HUES64 (cell line): ENCODE results near the gene CAMK2A. TPM values are rescaled to one million over a fixed set of nuclear protein-coding genes. Genes with fewer than 3 reads are reported as not detected.

Experiments
- H3K27ac ChIP-seq: 2 replicates; pipeline ENCODE4 v1.7.0; 2013; ENCODE audit warnings: low read depth, low read length, inconsistent platforms
- H3K27me3 ChIP-seq: 2 replicates; pipeline ENCODE4 v1.6.1; 2013; ENCODE audit warnings: mild to moderate bottlenecking, low read length; ENCODE audit not compliant: insufficient read depth
- H3K36me3 ChIP-seq: 2 replicates; pipeline ENCODE4 v1.6.1; 2013; ENCODE audit warnings: mild to moderate bottlenecking, low read length; ENCODE audit not compliant: insufficient read depth
- H3K4me1 ChIP-seq: 2 replicates; pipeline ENCODE4 v1.6.1; 2013; ENCODE audit warnings: mild to moderate bottlenecking, low read length, moderate library complexity; ENCODE audit not compliant: insufficient read depth
- H3K4me3 ChIP-seq: 2 replicates; pipeline ENCODE4 v1.5.1; 2013; ENCODE audit warnings: mild to moderate bottlenecking, low read length, moderate library complexity
- H3K9ac ChIP-seq: 2 replicates; pipeline ENCODE4 v1.6.1; 2013; ENCODE audit warnings: mild to moderate bottlenecking, low read depth, low read length
- H3K9me3 ChIP-seq: 2 replicates; pipeline ENCODE4 v1.6.1; 2013; ENCODE audit warnings: low read depth, low read length; ENCODE audit not compliant: insufficient read depth
- WGBS: fragments of 150-250, 120-280 bp; methylation state at CpG from one replicate; pipeline ENCODE4 v1.1.7; 2013; ENCODE audit warnings: missing lambda C conversion rate; 5-methylcytosine and 5-hydroxymethylcytosine counted together
- polyA plus RNA-seq, 2 experiments: library from polyadenylated mRNA; stranded (reverse); fragments of 50-300 nt; gene quantifications; one replicate each; pipeline ENCODE4 v1.2.3, GENCODE V29; 2013

CAMK2A gene
- 0.20 TPM for polyA plus RNA-seq (2013, experiment 1 of 2)
- polyA plus RNA-seq (2013, experiment 2 of 2): 0.51 TPM

DNA sequence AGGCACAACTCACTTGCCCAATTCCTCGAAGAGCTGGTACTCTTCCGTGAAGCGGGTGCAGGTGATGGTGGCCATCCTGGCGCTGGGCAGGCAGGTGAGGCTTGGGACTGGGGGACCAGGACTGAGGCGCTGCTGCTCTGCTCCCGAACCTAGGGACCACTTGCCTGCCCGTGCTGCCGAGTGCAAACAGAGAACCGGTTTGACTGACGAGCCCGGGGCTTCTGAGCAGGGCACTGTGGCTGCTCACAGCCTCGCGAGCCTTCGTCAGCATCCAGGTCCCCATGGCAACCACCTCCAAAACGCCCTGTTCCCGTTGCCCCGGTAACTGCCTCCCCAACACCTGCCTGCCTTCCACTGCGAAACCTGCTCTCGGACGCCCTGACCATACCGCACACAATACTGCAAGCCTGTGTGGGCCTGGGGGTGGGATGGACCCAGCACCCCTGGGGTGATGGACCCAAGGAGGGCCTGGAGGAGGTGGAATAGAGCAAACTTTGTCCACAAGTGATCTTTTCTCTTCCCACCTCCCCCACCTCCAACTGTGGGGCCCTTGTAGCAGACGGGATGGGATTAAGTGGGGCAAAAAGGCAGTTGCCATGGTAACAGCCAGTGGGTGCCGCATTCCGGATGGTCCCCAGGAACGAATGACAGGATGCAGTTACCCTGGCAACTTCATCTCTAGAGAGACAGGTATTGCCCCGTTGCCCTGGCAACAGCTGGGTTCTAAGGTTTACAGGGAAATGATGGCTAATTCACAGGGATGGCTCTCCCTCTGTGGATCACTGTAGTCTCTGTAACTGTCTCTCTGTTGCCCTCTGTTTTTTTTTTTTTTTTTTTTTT, at the start of gene CAMK2A:
Gene CAMK2A (minus strand): TSS at position 223 of the 840 bp plus-strand sequence. CDS start 148 bp downstream, at position 75.
- Histone ChIP-seq H3K9me3 (no peaks in the 10 kb centered on the region), H3K4me1 (0 out of 2 replicates have a peak, but pooled peaks cover 3% of the 10 kb centered on the region)
- WGBS: 76% methylated on average over 26 of the region's 26 CpGs

DNA sequence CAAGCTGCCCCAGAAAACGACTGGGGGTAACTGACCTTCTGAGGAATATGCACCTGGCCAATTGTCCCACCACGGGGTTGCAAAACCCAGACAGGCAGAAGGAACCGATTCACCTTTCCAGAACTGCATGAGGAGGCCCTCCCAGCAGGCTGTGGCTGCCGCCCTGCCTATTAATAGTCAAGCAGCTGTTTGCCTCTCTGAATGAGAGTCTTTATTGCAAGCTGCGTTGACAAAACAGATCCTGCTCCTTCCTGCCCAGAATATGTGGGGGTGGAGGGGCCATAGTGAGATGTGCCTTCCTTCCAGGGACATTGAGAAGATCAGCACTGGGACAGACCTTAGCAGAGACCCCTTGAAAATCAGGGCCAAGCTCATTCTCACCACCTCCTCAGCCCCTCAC, 49.6 kb upstream of the CAMK2A start:
- 72% methylated on average over 5 of the region's 5 CpGs for WGBS
- Histone ChIP-seq H3K4me1 (no peaks in the 10 kb centered on the region), H3K9ac (no peak overlapping the region), H3K27ac (no peak overlapping the region), H3K4me3 (no peak overlapping the region), H3K27me3 (no peaks in the 10 kb centered on the region), H3K36me3 (no peaks in the 10 kb centered on the region), H3K9me3 (no peaks in the 10 kb centered on the region)

More for the DNA sequence above, at the start of gene CAMK2A:
- Histone ChIP-seq H3K9ac (no peak within 1 kb of the TSS), H3K36me3 (no peaks in the 10 kb centered on the region), H3K27ac (no peak within 1 kb of the TSS), H3K4me3 (no peak within 1 kb of the TSS), H3K27me3 (no peaks in the 10 kb centered on the region)

DNA sequence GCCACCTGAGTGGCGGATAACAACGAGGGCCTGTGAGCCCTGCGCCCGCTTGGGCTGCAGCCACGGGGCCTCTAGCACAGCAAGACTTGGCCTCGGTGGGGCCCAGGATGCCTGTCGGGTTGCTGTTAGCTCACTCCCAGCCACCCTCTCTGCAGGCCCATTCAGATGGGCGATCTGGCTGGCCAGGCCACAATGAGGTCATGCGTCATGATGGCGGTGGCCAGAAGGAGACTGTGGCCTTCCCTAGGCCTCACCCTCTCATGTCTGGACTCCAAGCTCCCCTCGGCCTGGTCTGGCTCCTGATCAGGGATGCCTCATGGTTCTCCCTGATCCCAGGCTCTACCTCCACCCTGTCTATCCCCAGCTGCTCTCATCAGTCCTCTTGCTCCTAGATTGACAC, 49.0 kb upstream of the CAMK2A start:
- 93% methylated on average over 11 of the region's 11 CpGs for WGBS
- Histone ChIP-seq H3K9ac (no peak overlapping the region), H3K27me3 (no peaks in the 10 kb centered on the region)

DNA sequence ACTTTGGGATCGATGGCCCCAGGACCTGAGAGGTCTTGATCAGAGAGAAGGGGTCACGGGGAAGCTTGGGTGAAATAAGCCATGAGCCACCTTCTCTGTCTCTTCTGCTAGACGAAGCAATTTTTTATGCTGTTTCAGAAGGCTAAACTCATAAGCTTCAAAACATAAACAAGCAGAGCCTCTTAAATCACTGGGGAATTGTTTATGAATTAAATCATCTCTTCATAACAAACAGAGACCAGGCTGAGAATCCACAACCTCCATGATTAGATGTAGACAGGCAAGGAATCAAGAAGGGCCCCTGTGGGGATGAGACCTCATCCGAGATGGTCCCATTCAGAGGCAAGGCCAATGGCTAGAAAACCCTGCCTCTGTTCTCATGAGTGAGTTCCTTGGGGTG, 46.2 kb upstream of the CAMK2A start:
- H3K27ac ChIP-seq: no peak overlapping the region
- no peaks in the 10 kb centered on the region for H3K27me3 ChIP-seq
- no peaks in the 10 kb centered on the region for H3K9me3 ChIP-seq
- H3K9ac ChIP-seq: no peak overlapping the region
- no peaks in the 10 kb centered on the region for H3K36me3 ChIP-seq
- no peak overlapping the region for H3K4me3 ChIP-seq
- H3K4me1 ChIP-seq: no peaks in the 10 kb centered on the region
- WGBS: 90% methylated on average over 3 of the region's 4 CpGs

More for the DNA sequence above, 49.0 kb upstream of the CAMK2A start:
- H3K4me1 ChIP-seq: no peaks in the 10 kb centered on the region
- H3K9me3 ChIP-seq: no peaks in the 10 kb centered on the region
- H3K27ac ChIP-seq: no peak overlapping the region
- no peak overlapping the region for H3K4me3 ChIP-seq
- no peaks in the 10 kb centered on the region for H3K36me3 ChIP-seq

GRCh38 chr5:150333400-150333799, 43.8 kb upstream of the CAMK2A start:
- no peak overlapping the region for H3K27ac ChIP-seq
- H3K36me3 ChIP-seq: no peaks in the 10 kb centered on the region
- H3K9ac ChIP-seq: no peak overlapping the region
- no peak overlapping the region for H3K4me3 ChIP-seq
- H3K9me3 ChIP-seq: no peaks in the 10 kb centered on the region
- no peaks in the 10 kb centered on the region for H3K27me3 ChIP-seq
- no peaks in the 10 kb centered on the region for H3K4me1 ChIP-seq
- 90% methylated on average over 5 of the region's 5 CpGs for WGBS

GRCh38 chr5:150329881-150330876, 40.6 kb upstream of the CAMK2A start:
- Histone ChIP-seq H3K27ac (no peak overlapping the region), H3K4me3 (no peak overlapping the region), H3K9me3 (no peaks in the 10 kb centered on the region), H3K27me3 (no peaks in the 10 kb centered on the region), H3K9ac (no peak overlapping the region), H3K4me1 (0 out of 2 replicates have a peak, but pooled peaks cover 7% of the 10 kb centered on the region), H3K36me3 (no peaks in the 10 kb centered on the region)
- 91% methylated on average over 16 of the region's 17 CpGs for WGBS

DNA sequence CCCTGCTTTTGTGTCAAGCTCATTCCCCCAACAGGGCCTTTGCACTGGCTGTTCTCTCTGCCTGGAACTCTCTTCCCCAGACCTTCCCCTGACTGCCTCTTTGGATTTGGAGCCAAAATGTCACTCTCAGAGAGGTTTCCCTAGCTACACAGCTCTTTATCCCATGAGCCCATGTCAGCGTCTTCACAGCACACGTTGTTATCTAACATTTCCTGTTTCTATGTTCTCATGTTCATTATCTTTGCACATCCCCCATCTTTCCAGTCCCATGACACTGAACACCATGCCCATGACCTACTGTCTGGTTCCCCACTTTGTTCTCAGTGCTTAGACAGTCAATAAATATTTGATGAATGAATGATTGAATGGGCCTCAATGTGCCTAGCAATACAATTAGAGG, 39.5 kb upstream of the CAMK2A start:
- Histone ChIP-seq H3K4me1 (0 out of 2 replicates have a peak, but pooled peaks cover 7% of the 10 kb centered on the region), H3K36me3 (no peaks in the 10 kb centered on the region), H3K4me3 (no peak overlapping the region), H3K27ac (no peak overlapping the region), H3K9ac (no peak overlapping the region), H3K9me3 (no peaks in the 10 kb centered on the region), H3K27me3 (no peaks in the 10 kb centered on the region)
- 90% methylated on average over 2 of the region's 2 CpGs for WGBS

DNA sequence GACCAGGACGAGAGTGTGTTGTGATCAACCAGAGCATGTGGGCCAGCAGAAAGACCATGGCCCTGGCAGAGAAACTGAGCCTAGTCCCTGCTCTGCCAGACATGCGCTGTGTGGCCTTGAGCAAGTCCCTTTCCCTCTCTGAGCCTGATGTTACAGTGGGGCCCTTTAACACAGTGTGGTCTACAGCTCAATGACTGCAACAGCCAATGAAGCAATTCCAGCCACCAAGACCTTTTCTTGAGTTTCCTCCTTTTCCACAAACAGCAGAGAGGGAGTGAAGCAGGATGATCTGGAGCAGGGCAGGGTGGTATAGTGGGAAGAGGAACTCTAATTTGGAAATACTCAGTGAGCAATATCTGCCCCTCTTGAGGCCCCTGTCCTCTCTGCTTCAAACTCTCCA, 38.9 kb upstream of the CAMK2A start:
- no peaks in the 10 kb centered on the region for H3K9me3 ChIP-seq
- 0 out of 2 replicates have a peak, but pooled peaks cover 7% of the 10 kb centered on the region for H3K4me1 ChIP-seq
- WGBS: 92% methylated on average over 2 of the region's 2 CpGs
- H3K4me3 ChIP-seq: no peak overlapping the region
- H3K9ac ChIP-seq: no peak overlapping the region
- H3K27me3 ChIP-seq: no peaks in the 10 kb centered on the region
- no peak overlapping the region for H3K27ac ChIP-seq
- H3K36me3 ChIP-seq: no peaks in the 10 kb centered on the region

- WGBS: 86% methylated on average over 3 of the region's 3 CpGs
- H3K36me3 ChIP-seq: no peaks in the 10 kb centered on the region
- H3K27ac ChIP-seq: no peak overlapping the region
- no peaks in the 10 kb centered on the region for H3K27me3 ChIP-seq
- 0 out of 2 replicates have a peak, but pooled peaks cover 7% of the 10 kb centered on the region for H3K4me1 ChIP-seq
- H3K9me3 ChIP-seq: no peaks in the 10 kb centered on the region
- no peak overlapping the region for H3K9ac ChIP-seq
- no peak overlapping the region for H3K4me3 ChIP-seq
Observed at GRCh38 chr5:150327139-150327538, 37.6 kb upstream of the CAMK2A start.

- no peak overlapping the region for H3K27ac ChIP-seq
- H3K4me1 ChIP-seq: 0 out of 2 replicates have a peak, but pooled peaks cover 7% of the 10 kb centered on the region
- H3K36me3 ChIP-seq: no peaks in the 10 kb centered on the region
- no peaks in the 10 kb centered on the region for H3K27me3 ChIP-seq
- no peak overlapping the region for H3K9ac ChIP-seq
- H3K9me3 ChIP-seq: no peaks in the 10 kb centered on the region
- H3K4me3 ChIP-seq: no peak overlapping the region
- WGBS: 41% methylated on average over 2 of the region's 2 CpGs
Observed at GRCh38 chr5:150326707-150327106, 37.1 kb upstream of the CAMK2A start.

DNA sequence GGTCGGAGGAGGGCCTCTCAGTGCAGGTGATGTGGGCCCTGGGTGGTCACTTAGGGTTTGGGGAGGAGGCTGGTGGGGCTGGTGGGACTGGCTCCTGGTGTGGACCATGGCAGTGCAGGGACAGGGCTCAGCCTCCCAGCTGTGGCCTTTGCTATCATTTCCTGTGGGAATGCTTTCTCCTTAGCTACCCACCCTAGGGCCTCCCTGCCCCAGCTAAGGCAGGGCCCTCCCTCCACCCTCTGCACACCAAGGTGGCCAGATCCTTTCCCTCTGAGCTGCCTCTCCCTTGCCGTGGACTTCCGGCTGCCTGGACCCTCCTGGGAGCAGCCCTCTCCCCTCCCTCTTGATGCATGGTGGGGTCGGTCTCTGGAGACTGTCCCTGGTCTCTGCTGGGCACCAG, 35.9 kb upstream of the CAMK2A start:
- H3K9me3 ChIP-seq: no peaks in the 10 kb centered on the region
- H3K36me3 ChIP-seq: no peaks in the 10 kb centered on the region
- H3K9ac ChIP-seq: no peak overlapping the region
- no peak overlapping the region for H3K4me3 ChIP-seq
- WGBS: 86% methylated on average over 4 of the region's 4 CpGs
- H3K27me3 ChIP-seq: no peaks in the 10 kb centered on the region
- H3K4me1 ChIP-seq: 0 out of 2 replicates have a peak, but pooled peaks cover 7% of the 10 kb centered on the region
- H3K27ac ChIP-seq: no peak overlapping the region
